Brain microvascular endothelial cell (primary cell): ENCODE measurements around the gene RALGPS1.

Experiments
- DNase-seq: peaks from one replicate; pipeline ENCODE4 v3.0.0-alpha.2; 2020
- H3K27ac ChIP-seq: fragments of 250-450 bp; sonication (Bioruptor Pico); 2 replicates; pipeline ENCODE4 v1.5.1; 2020; ENCODE audit warnings: mild to moderate bottlenecking, moderate library complexity
- H3K27me3 ChIP-seq: fragments of 250-450 bp; sonication (Bioruptor Pico); replicated peaks from 2 replicates; pipeline ENCODE4 v1.5.1; 2020; ENCODE audit warnings: mild to moderate bottlenecking
- H3K36me3 ChIP-seq: fragments of 250-450 bp; sonication (Bioruptor Pico); replicated peaks from 2 replicates; pipeline ENCODE4 v1.5.1; 2020; ENCODE audit warnings: mild to moderate bottlenecking
- H3K4me3 ChIP-seq: 2 replicates; pipeline ENCODE4 v1.5.1; 2011; ENCODE audit warnings: low read depth, mild to moderate bottlenecking, control low read depth, low read length, moderate library complexity
- in situ Hi-C: cut with HindIII; loops from 2 replicates; pipeline ENCODE4 v1.10.0; 2017; ENCODE audit warnings: low sequenced_read_pairs, low pct_ligation_motif_present
- TF ChIP-seq, protein P1 (sequence below): IDR thresholded peaks from 2 replicates; pipeline ENCODE4 v1.5.1; 2011; ENCODE audit warnings: low read depth, mild to moderate bottlenecking, moderate library complexity, low read length, control low read depth, inconsistent platforms; ENCODE audit errors: missing control alignments

RALGPS1 gene

DNA sequence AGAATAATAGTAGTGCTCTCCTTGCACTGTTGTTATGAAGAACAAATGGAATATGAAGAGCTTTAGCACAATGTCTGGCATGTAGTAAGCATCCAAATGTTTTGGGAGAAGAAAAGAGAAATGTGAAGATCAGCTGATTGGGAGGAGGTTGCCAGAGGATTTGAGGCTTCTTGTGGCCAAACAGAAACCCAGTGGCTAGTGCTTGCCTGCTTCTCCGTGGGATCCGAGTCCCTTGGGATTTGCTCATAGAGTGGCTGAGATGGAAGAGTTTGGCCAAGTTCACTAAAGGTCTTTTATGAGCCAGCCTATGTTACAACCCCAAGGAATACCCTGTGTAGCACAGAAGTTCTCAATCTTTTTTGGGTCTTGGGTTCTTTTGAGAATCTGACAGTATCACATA, 121.9 kb downstream of the RALGPS1 start:
- H3K27me3 ChIP-seq, result no peaks in the 10 kb centered on the region
- no peak for DNase-seq
- in situ Hi-C loops, result no loop called here
- H3K27ac ChIP-seq, result no peak overlapping the region
- H3K4me3 ChIP-seq, result no peak overlapping the region
- TF ChIP-seq, protein P1, sequence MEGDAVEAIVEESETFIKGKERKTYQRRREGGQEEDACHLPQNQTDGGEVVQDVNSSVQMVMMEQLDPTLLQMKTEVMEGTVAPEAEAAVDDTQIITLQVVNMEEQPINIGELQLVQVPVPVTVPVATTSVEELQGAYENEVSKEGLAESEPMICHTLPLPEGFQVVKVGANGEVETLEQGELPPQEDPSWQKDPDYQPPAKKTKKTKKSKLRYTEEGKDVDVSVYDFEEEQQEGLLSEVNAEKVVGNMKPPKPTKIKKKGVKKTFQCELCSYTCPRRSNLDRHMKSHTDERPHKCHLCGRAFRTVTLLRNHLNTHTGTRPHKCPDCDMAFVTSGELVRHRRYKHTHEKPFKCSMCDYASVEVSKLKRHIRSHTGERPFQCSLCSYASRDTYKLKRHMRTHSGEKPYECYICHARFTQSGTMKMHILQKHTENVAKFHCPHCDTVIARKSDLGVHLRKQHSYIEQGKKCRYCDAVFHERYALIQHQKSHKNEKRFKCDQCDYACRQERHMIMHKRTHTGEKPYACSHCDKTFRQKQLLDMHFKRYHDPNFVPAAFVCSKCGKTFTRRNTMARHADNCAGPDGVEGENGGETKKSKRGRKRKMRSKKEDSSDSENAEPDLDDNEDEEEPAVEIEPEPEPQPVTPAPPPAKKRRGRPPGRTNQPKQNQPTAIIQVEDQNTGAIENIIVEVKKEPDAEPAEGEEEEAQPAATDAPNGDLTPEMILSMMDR, result no peak
- no peaks in the 10 kb centered on the region for H3K36me3 ChIP-seq

DNA sequence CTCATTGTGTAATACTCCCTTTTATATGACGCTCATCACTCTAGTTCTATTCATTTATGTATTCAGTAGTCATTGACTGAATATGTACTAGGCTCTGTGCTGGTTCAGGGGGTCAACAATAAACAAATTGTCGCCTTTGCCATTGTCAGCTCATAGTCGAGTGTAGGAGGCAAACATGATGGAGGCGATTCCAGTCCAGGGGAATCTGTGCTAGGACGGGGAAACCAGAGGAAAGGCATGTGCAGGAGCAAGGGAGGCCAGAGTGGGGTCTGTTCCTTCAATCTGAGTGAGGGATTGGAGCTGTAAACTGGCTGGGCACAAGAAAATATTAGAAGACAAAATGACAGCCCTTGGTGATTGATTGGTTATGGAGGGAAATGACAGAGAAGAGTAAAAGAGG, 123.9 kb downstream of the RALGPS1 start:
- no peak overlapping the region for H3K4me3 ChIP-seq
- H3K27me3 ChIP-seq, result no peaks in the 10 kb centered on the region
- H3K27ac ChIP-seq, result no peak overlapping the region
- in situ Hi-C loops, result no loop called here
- TF ChIP-seq, protein P1, result no peak
- no peak for DNase-seq
- H3K36me3 ChIP-seq, result no peaks in the 10 kb centered on the region

DNA sequence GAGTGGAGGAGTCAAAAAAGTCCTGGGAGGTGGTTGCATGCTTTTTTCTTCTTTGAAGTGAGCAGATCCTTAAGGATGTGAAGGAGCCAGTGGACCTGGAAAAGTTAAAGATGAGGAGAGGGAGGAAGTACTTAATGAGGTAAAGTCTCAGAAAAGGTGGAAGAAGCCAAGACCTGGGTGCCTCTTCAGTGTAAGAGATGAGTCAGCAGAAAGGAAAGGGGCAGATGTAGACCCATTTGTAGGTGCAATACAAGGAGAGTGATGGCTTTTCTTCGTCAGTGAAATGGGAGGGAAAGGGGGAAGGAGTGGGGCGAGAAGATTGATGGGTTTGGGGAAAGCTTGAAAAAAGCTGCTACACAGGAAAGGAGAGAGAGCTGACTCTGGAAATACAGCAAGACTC, 124.9 kb downstream of the RALGPS1 start:
- Histone ChIP-seq H3K36me3 (no peaks in the 10 kb centered on the region), H3K27ac (no peak overlapping the region), H3K4me3 (no peak overlapping the region), H3K27me3 (no peaks in the 10 kb centered on the region)
- no peak for DNase-seq
- TF ChIP-seq, protein P1, result no peak
- in situ Hi-C loops, result no loop called here

DNA sequence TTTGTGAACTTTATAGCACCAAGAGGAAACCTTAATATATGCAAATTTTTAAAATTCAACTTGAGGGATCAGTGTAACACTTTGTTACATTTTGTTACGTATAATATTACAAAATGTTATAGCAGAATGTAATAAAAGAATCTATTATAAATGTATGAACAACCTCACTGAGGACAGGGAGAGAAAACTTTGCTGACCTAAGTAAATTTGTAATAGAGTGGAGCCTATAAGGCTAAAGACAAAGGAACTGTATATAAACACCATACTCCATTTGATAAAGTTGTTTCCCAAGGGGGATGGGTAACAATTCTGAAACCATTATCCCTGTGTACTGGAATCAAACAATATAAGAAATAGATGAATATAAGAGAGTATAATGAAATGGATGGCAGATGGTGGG, 130.6 kb downstream of the RALGPS1 start:
- Histone ChIP-seq H3K27me3 (no peaks in the 10 kb centered on the region), H3K36me3 (no peaks in the 10 kb centered on the region), H3K27ac (no peak overlapping the region), H3K4me3 (no peak overlapping the region)
- no peak for DNase-seq
- TF ChIP-seq, protein P1, result no peak
- in situ Hi-C loops, result no loop called here

DNA sequence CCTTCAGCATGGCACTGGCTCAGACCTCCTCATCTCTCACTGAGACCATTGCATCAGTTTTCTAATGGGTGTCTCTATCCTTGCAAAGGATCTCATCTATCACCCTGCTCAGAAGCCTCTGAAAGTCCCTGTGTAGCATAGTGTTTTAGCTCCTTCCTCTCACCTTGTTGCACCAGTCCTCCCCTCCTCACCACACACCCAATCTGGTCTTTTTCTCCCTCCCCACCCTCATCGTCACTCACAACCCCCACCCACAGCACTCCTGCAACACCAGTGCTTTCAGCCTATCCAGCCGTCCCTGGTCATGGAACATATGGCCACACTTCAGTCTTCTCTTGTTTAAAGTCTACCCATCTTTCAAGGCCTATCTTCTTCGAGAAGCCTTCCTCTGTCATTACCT, 133.4 kb downstream of the RALGPS1 start:
- no peak for DNase-seq
- no peak overlapping the region for H3K4me3 ChIP-seq
- H3K27ac ChIP-seq, result no peak overlapping the region
- in situ Hi-C loops, result no loop called here
- TF ChIP-seq, protein P1, result no peak
- H3K36me3 ChIP-seq, result no peaks in the 10 kb centered on the region
- no peaks in the 10 kb centered on the region for H3K27me3 ChIP-seq

DNA sequence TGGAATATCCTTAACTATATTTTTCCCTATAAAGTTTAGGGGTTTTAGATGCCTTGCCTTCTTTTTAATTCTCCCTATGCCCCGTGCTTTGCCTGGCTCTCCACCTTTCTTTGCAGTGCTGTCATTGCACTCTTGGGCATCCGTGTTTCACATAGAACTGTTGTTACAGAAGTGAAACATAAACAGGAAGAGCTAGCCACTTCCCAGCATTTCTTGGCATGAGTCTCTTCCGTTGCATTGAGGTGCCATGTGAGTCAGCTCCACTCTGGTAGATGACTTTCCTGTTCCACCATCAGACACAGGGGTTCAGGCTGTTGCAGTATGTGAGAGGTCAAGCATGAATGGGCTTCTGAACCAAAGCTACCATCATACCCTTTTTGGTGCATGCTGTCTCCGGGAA, 134.5 kb downstream of the RALGPS1 start:
- TF ChIP-seq, protein P1, result peak; percentile 53
- H3K27me3 ChIP-seq, result no peaks in the 10 kb centered on the region
- no peak overlapping the region for H3K4me3 ChIP-seq
- in situ Hi-C loops, result no loop called here
- peak overlapping the region; percentile 35 for H3K27ac ChIP-seq
- DNase-seq, result peak; percentile 81
- no peaks in the 10 kb centered on the region for H3K36me3 ChIP-seq
